ENCODE data around the gene PLIN4. TPM values are rescaled to one million over a fixed set of nuclear protein-coding genes. Genes with fewer than 3 reads are reported as not detected.

The PLIN4 gene
- total and polyA plus RNA-seq, 2 donors (not counting 3 experiments of a cell fraction or from before 2014, with no cell fraction given), result 0.01 TPM; not detected in 1

GRCh38 chr19:4510435-4511255, 7.6 kb downstream of the PLIN4 start:
- FAIRE-seq, result no peak
- CTCF ChIA-PET, result interaction anchor here (4.7 kb wide), 1 partner anchor 14 kb away, joined by 54 read pairs; no protein-coding TSS in a partner anchor

More at GRCh38 chr19:4510435-4511255, 7.6 kb downstream of the PLIN4 start:
- no peak overlapping the region for H3K9ac ChIP-seq (replicated peaks; ENCODE audit: extremely low read depth, insufficient read depth, low read length)
- POLR2A ChIA-PET, result no interaction called here
- intact Hi-C loops (cut with micrococcal nuclease) (no loop called here), dilution Hi-C loops (cut with MboI; ENCODE audit: extremely low pct_ligation_motif_present, low sequenced_read_pairs) (no loop called here)
- no peak for DNase-seq (ENCODE audit: low read depth, low spot score)
- no TSS peak for BruUV-seq (replicated peaks)
- no peaks in the 10 kb centered on the region for H4K20me1 ChIP-seq (replicated peaks; ENCODE audit: control insufficient read depth, extremely low read depth, insufficient read depth, low read length)
- no peak overlapping the region for H3K4me2 ChIP-seq (ENCODE audit: insufficient read depth, low read length)
- H3K79me2 ChIP-seq (ENCODE audit: control insufficient read depth, insufficient read depth, low read length), result no peaks in the 10 kb centered on the region
- H3K9me1 ChIP-seq (replicated peaks; ENCODE audit: control insufficient read depth, extremely low read depth, insufficient read depth, low read length), result no peaks in the 10 kb centered on the region
- H3K9me3 ChIP-seq (replicated peaks; ENCODE audit: control insufficient read depth, insufficient read depth, low read length), result no peaks in the 10 kb centered on the region
- no peak overlapping the region for H3K4me3 ChIP-seq (replicated peaks in 1 of 3; ENCODE audit: insufficient read depth in 1 of 3, low read depth in 1 of 3, low read length in 3 of 3)
- H2AFZ ChIP-seq (ENCODE audit: low read depth, low read length), result no peak overlapping the region
- H3K36me3 ChIP-seq (ENCODE audit: control insufficient read depth in 2 of 2, extremely low read depth in 1 of 2, insufficient read depth in 2 of 2, low read length in 2 of 2), result no peaks in the 10 kb centered on the region
- no peaks in the 10 kb centered on the region for H3K27me3 ChIP-seq (ENCODE audit: control insufficient read depth in 2 of 2, insufficient read depth in 2 of 2, low read length in 2 of 2)
- peaks cover 10% of the 10 kb centered on the region for H3K4me1 ChIP-seq (ENCODE audit: control insufficient read depth, extremely low read depth, insufficient read depth, low read length)
- no peak overlapping the region for H3K27ac ChIP-seq (ENCODE audit: insufficient read depth, low read depth, low read length)
- TF ChIP-seq EZH2 (IDR thresholded peaks at IDR 0.05; ENCODE audit: borderline replicate concordance, low read depth, low read length, severe bottlenecking), result no peak
- no peak for TF ChIP-seq GATA2 (IDR thresholded peaks at IDR 0.05; ENCODE audit: insufficient read depth, insufficient read length, low read depth, low read length)
- TF ChIP-seq POLR2AphosphoS5 (IDR thresholded peaks at IDR 0.05; ENCODE audit: insufficient read depth, low read depth, low read length), result no peak
- no peak for TF ChIP-seq POLR2A (IDR thresholded peaks at IDR 0.05; ENCODE audit: low read depth, low read length)
- TF ChIP-seq, protein P1, sequence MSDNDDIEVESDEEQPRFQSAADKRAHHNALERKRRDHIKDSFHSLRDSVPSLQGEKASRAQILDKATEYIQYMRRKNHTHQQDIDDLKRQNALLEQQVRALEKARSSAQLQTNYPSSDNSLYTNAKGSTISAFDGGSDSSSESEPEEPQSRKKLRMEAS (IDR thresholded peaks at IDR 0.05; ENCODE audit: insufficient read depth, insufficient read length), result no peak
- no peak for TF ChIP-seq FOS (IDR thresholded peaks at IDR 0.05; ENCODE audit: borderline replicate concordance, insufficient read depth, low read length)
- no peak for TF ChIP-seq JUN (IDR thresholded peaks at IDR 0.05; ENCODE audit: borderline replicate concordance, insufficient read depth, insufficient read length, low read depth)
- TF ChIP-seq CTCF (IDR thresholded peaks at IDR 0.05; ENCODE audit: extremely low read depth in 1 of 2, insufficient read depth in 1 of 2, low read depth in 1 of 2, low read length in 2 of 2), result no peak
- no peak for TF ChIP-seq MYC (IDR thresholded peaks at IDR 0.05; ENCODE audit: low read depth, low read length)
